Activated naive CD4-positive, alpha-beta T cell treated with anti-CD3 and anti-CD28 coated beads, Interleukin-2, amount 50 U/mL, for 24 hours (primary cell): Measurements from ENCODE around the gene RPS28.
"Not testable (repeated sequence)": the region's sequence is repeated elsewhere in the genome, so short reads cannot be mapped to it uniquely, and the experiment has no call there.

Experiments
- H3K27ac Mint-ChIP-seq: one replicate; pipeline ENCODE4 v1.8.0; 2021; ENCODE audit warnings: mild to moderate bottlenecking, mixed read lengths
- H3K27me3 Mint-ChIP-seq: one replicate; pipeline ENCODE4 v1.8.0; 2021; ENCODE audit warnings: mixed read lengths
- H3K36me3 Mint-ChIP-seq: one replicate; pipeline ENCODE4 v1.8.0; 2021; ENCODE audit warnings: mixed read lengths
- H3K4me1 Mint-ChIP-seq: one replicate; pipeline ENCODE4 v1.8.0; 2021; ENCODE audit warnings: mixed read lengths
- H3K4me3 Mint-ChIP-seq: one replicate; pipeline ENCODE4 v1.8.0; 2021; ENCODE audit warnings: mild to moderate bottlenecking, mixed read lengths
- H3K9me3 Mint-ChIP-seq: one replicate; pipeline ENCODE4 v1.8.0; 2021; ENCODE audit warnings: mixed read lengths

Gene RPS28

GRCh38 chr19:8333767-8334457 is 12.6 kb downstream of the RPS28 start:
- H3K36me3 Mint-ChIP-seq = no peaks in the 10 kb centered on the region
- no peaks in the 10 kb centered on the region for H3K9me3 Mint-ChIP-seq
- H3K4me1 Mint-ChIP-seq = peaks cover 4% of the 10 kb centered on the region
- H3K27ac Mint-ChIP-seq = no peak overlapping the region
- no peak overlapping the region for H3K4me3 Mint-ChIP-seq
- peaks cover 10% of the 10 kb centered on the region for H3K27me3 Mint-ChIP-seq

GRCh38 chr19:8334458-8335342 is 13.4 kb downstream of the RPS28 start:
- Mint-ChIP-seq H3K36me3 (no peaks in the 10 kb centered on the region), H3K27ac (no peak overlapping the region), H3K4me3 (no peak overlapping the region), H3K27me3 (peaks cover 10% of the 10 kb centered on the region), H3K4me1 (peaks cover 4% of the 10 kb centered on the region), H3K9me3 (no peaks in the 10 kb centered on the region)

GRCh38 chr19:8335343-8336071 is 14.2 kb downstream of the RPS28 start:
- Mint-ChIP-seq H3K9me3 (no peaks in the 10 kb centered on the region), H3K27me3 (peaks cover 10% of the 10 kb centered on the region), H3K4me1 (peaks cover 4% of the 10 kb centered on the region), H3K4me3 (peak overlapping the region; percentile 44), H3K27ac (no peak overlapping the region), H3K36me3 (no peaks in the 10 kb centered on the region)

- Mint-ChIP-seq H3K4me1 (peaks cover 4% of the 10 kb centered on the region), H3K4me3 (peak overlapping the region; percentile 44), H3K9me3 (no peaks in the 10 kb centered on the region), H3K36me3 (no peaks in the 10 kb centered on the region), H3K27me3 (peaks cover 10% of the 10 kb centered on the region), H3K27ac (no peak overlapping the region)
Measured at GRCh38 chr19:8336072-8336569, 14.8 kb downstream of the RPS28 start.

- Mint-ChIP-seq H3K4me3 (no peak overlapping the region), H3K36me3 (no peaks in the 10 kb centered on the region), H3K27ac (no peak overlapping the region)
Measured at GRCh38 chr19:8336660-8337059, 15.4 kb downstream of the RPS28 start.

GRCh38 chr19:8337728-8338127 is 16.4 kb downstream of the RPS28 start:
- no peaks in the 10 kb centered on the region for H3K36me3 Mint-ChIP-seq
- no peaks in the 10 kb centered on the region for H3K9me3 Mint-ChIP-seq
- H3K4me3 Mint-ChIP-seq = no peak overlapping the region
- no peak overlapping the region for H3K27ac Mint-ChIP-seq
- H3K27me3 Mint-ChIP-seq = peaks cover 10% of the 10 kb centered on the region
- H3K4me1 Mint-ChIP-seq = peaks cover 9% of the 10 kb centered on the region

More at GRCh38 chr19:8336660-8337059, 15.4 kb downstream of the RPS28 start:
- Mint-ChIP-seq H3K9me3 (no peaks in the 10 kb centered on the region), H3K27me3 (peaks cover 10% of the 10 kb centered on the region), H3K4me1 (peaks cover 5% of the 10 kb centered on the region)

GRCh38 chr19:8338835-8339234 is 17.5 kb downstream of the RPS28 start:
- Mint-ChIP-seq H3K27ac (no peak overlapping the region), H3K27me3 (peaks cover 10% of the 10 kb centered on the region), H3K36me3 (no peaks in the 10 kb centered on the region), H3K9me3 (no peaks in the 10 kb centered on the region), H3K4me1 (peaks cover 15% of the 10 kb centered on the region), H3K4me3 (no peak overlapping the region)

- Mint-ChIP-seq H3K27ac (no peak overlapping the region), H3K4me3 (no peak overlapping the region), H3K27me3 (peaks cover 10% of the 10 kb centered on the region), H3K4me1 (peaks cover 15% of the 10 kb centered on the region), H3K9me3 (no peaks in the 10 kb centered on the region), H3K36me3 (no peaks in the 10 kb centered on the region)
Measured at GRCh38 chr19:8340341-8341096, 19.2 kb downstream of the RPS28 start.

- H3K36me3 Mint-ChIP-seq, H3K27ac Mint-ChIP-seq, H3K9me3 Mint-ChIP-seq, H3K27me3 Mint-ChIP-seq: not testable (repeated sequence)
- Mint-ChIP-seq H3K4me1 (peaks cover 11% of the 10 kb centered on the region), H3K4me3 (peak overlapping the region; percentile 19)
Measured at GRCh38 chr19:8341504-8341903, 20.2 kb downstream of the RPS28 start.

- Mint-ChIP-seq H3K27me3 (peaks cover 6% of the 10 kb centered on the region), H3K27ac (no peak overlapping the region)
Measured at GRCh38 chr19:8342316-8342683, 21.0 kb downstream of the RPS28 start.

GRCh38 chr19:8342684-8343482 is 21.6 kb downstream of the RPS28 start, which contains the start of gene KANK3:
Gene KANK3, minus strand, starts transcription at chr19:8343262. Its CDS starts 5,434 bp downstream, at chr19:8337828.
- Mint-ChIP-seq H3K9me3 (no peaks in the 10 kb centered on the region), H3K4me3 (peak within 1 kb of the TSS; percentile 82), H3K27ac (no peak within 1 kb of the TSS), H3K27me3 (peaks cover 3% of the 10 kb centered on the region), H3K4me1 (peaks cover 11% of the 10 kb centered on the region), H3K36me3 (no peaks in the 10 kb centered on the region)

More at GRCh38 chr19:8342316-8342683, 21.0 kb downstream of the RPS28 start:
- peaks cover 11% of the 10 kb centered on the region for H3K4me1 Mint-ChIP-seq
- no peaks in the 10 kb centered on the region for H3K36me3 Mint-ChIP-seq
- H3K9me3 Mint-ChIP-seq = no peaks in the 10 kb centered on the region
- no peak overlapping the region for H3K4me3 Mint-ChIP-seq

GRCh38 chr19:8343483-8343844 is 22.2 kb downstream of the RPS28 start:
- H3K27ac Mint-ChIP-seq = no peak overlapping the region
- H3K36me3 Mint-ChIP-seq = no peaks in the 10 kb centered on the region
- H3K27me3 Mint-ChIP-seq = no peaks in the 10 kb centered on the region

GRCh38 chr19:8349629-8350372 is 28.5 kb downstream of the RPS28 start:
- not testable (repeated sequence) for H3K36me3 Mint-ChIP-seq, H3K27ac Mint-ChIP-seq, H3K4me3 Mint-ChIP-seq, H3K9me3 Mint-ChIP-seq, H3K4me1 Mint-ChIP-seq
- peaks cover 12% of the 10 kb centered on the region for H3K27me3 Mint-ChIP-seq

More at GRCh38 chr19:8343483-8343844, 22.2 kb downstream of the RPS28 start:
- peak overlapping the region; percentile 82 for H3K4me3 Mint-ChIP-seq
- no peaks in the 10 kb centered on the region for H3K9me3 Mint-ChIP-seq
- peaks cover 11% of the 10 kb centered on the region for H3K4me1 Mint-ChIP-seq
